Measurements from ENCODE around the gene POLR3F. TPM values are rescaled to one million over a fixed set of nuclear protein-coding genes. Genes with fewer than 3 reads are reported as not detected.
A peak's percentile ranks its signal among the peaks of the same experiment; 100 is the strongest.

POLR3F gene
- total RNA-seq, 1 donor from 2014 or later: 9.3 TPM

GRCh38 chr20:18456600-18456999 is 10.6 kb upstream of the POLR3F start:
- Mint-ChIP-seq H3K36me3 (ENCODE audit: low read depth) (peaks cover 2% of the 10 kb centered on the region), H3K27ac (ENCODE audit: unreplicated experiment) (no peak overlapping the region), H3K9me3 (ENCODE audit: low read depth) (peaks cover 17% of the 10 kb centered on the region), H3K4me3 (ENCODE audit: unreplicated experiment) (no peak overlapping the region), H3K4me1 (ENCODE audit: low read depth) (no peaks in the 10 kb centered on the region), H3K27me3 (ENCODE audit: low read depth) (no peaks in the 10 kb centered on the region)
- no peak for DNase-seq (ENCODE audit: low spot score)
- TF ChIP-seq CTCF (IDR thresholded peaks at IDR 0.05): no peak

- Mint-ChIP-seq H3K27ac (ENCODE audit: unreplicated experiment) (no peak overlapping the region), H3K4me1 (ENCODE audit: low read depth) (peaks cover 28% of the 10 kb centered on the region), H3K9me3 (ENCODE audit: low read depth) (no peaks in the 10 kb centered on the region), H3K27me3 (ENCODE audit: low read depth) (no peaks in the 10 kb centered on the region), H3K36me3 (ENCODE audit: low read depth) (no peaks in the 10 kb centered on the region), H3K4me3 (ENCODE audit: unreplicated experiment) (peak overlapping the region; percentile 96)
- DNase-seq (ENCODE audit: low spot score): no peak
- no peak for TF ChIP-seq CTCF (IDR thresholded peaks at IDR 0.05)
These were observed 1.5 kb upstream of the POLR3F start for GRCh38 chr20:18465536-18466200.

GRCh38 chr20:18466574-18466893 is 656 bp upstream of the POLR3F start:
- Mint-ChIP-seq H3K36me3 (ENCODE audit: low read depth) (no peaks in the 10 kb centered on the region), H3K4me1 (ENCODE audit: low read depth) (peaks cover 28% of the 10 kb centered on the region), H3K27me3 (ENCODE audit: low read depth) (no peaks in the 10 kb centered on the region), H3K4me3 (ENCODE audit: unreplicated experiment) (peak overlapping the region; percentile 96), H3K27ac (ENCODE audit: unreplicated experiment) (peak overlapping the region; percentile 99), H3K9me3 (ENCODE audit: low read depth) (no peaks in the 10 kb centered on the region)
- no peak for TF ChIP-seq CTCF (IDR thresholded peaks at IDR 0.05)
- no peak for DNase-seq (ENCODE audit: low spot score)

- Mint-ChIP-seq H3K36me3 (ENCODE audit: low read depth) (peaks cover 21% of the 10 kb centered on the region), H3K4me1 (ENCODE audit: low read depth) (no peaks in the 10 kb centered on the region), H3K9me3 (ENCODE audit: low read depth) (no peaks in the 10 kb centered on the region), H3K27ac (ENCODE audit: unreplicated experiment) (no peak overlapping the region), H3K27me3 (ENCODE audit: low read depth) (no peaks in the 10 kb centered on the region), H3K4me3 (ENCODE audit: unreplicated experiment) (no peak overlapping the region)
- no peak for TF ChIP-seq CTCF (IDR thresholded peaks at IDR 0.05)
- DNase-seq (ENCODE audit: low spot score): no peak
These were observed 10.0 kb downstream of the POLR3F start for GRCh38 chr20:18477218-18477617.

GRCh38 chr20:18477821-18478220 is 10.6 kb downstream of the POLR3F start:
- Mint-ChIP-seq H3K36me3 (ENCODE audit: low read depth) (peaks cover 24% of the 10 kb centered on the region), H3K4me3 (ENCODE audit: unreplicated experiment) (no peak overlapping the region), H3K4me1 (ENCODE audit: low read depth) (no peaks in the 10 kb centered on the region), H3K9me3 (ENCODE audit: low read depth) (no peaks in the 10 kb centered on the region), H3K27me3 (ENCODE audit: low read depth) (no peaks in the 10 kb centered on the region), H3K27ac (ENCODE audit: unreplicated experiment) (no peak overlapping the region)
- DNase-seq (ENCODE audit: low spot score): no peak
- no peak for TF ChIP-seq CTCF (IDR thresholded peaks at IDR 0.05)

All from chondrocyte (in vitro differentiated cells).